Subcutaneous adipose tissue (tissue), 4 donors: ENCODE data around the gene CLCN6. TPM values are rescaled to one million over a fixed set of nuclear protein-coding genes. Genes with fewer than 3 reads are reported as not detected.

Experiments
- CTCF ChIP-seq: fragments of 450-650 bp; IDR thresholded peaks from one replicate; pipeline ENCODE4 v1.5.1; 2016; ENCODE audit warnings: low read depth, mild to moderate bottlenecking, control low read depth, antibody characterized with exemption, moderate library complexity
- total RNA-seq, 4 donors: library from RNA; depleted of rRNA; stranded (reverse); fragments of >200 nt; gene quantifications; one replicate each; pipeline ENCODE4 v1.1.0, GENCODE V29; 2016

Gene CLCN6
- total RNA-seq, 4 donors from 2014 or later: 14.4 to 21.2 (median 20.5) TPM

GRCh38 chr1:11790880-11791715 lies 14.9 kb upstream of the CLCN6 start:
- no peak for TF ChIP-seq CTCF

- TF ChIP-seq CTCF: no peak
These were observed 13.9 kb upstream of the CLCN6 start for GRCh38 chr1:11792106-11792505.

- TF ChIP-seq CTCF: no peak
These were observed 12.2 kb upstream of the CLCN6 start for GRCh38 chr1:11793819-11794218.

DNA sequence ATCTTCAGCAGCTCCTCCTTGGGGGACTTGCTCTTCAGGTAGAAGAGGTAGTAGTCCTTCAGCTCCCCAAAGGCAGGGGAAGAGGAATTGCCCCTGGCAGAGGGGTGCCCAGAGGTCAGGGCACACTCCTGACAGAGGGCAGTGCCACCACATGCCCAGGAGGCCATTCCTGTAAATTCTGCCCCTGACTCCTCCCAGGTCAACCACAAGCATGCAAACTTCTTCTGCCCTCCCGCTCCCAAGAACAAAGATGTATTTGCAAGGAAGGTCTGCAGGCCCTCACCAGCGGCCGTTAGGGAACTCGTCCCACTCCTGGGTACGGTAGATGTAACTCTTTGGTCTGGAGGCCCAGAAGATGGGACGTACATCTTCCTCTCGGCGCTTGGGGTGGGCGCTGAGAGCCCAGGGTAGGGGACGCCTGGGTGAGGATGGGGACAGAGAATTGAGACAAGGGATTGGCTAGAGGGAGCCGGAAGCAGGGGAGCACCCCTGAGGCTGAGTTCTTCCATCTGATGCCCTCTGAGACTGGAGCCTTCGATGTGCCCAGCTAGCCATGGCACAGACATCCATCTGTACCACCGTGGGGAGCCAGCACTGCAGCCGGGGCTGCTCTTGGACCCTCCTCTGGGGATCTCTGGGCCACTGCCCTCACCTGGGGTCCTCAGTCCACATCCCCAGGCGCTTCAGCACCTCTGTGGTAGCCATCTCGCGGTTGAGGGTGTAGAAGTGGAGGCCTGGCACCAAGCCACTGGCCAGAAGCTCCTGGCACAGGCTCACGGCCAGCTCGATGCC lies 11.3 kb upstream of the CLCN6 start:
- no peak for TF ChIP-seq CTCF

DNA sequence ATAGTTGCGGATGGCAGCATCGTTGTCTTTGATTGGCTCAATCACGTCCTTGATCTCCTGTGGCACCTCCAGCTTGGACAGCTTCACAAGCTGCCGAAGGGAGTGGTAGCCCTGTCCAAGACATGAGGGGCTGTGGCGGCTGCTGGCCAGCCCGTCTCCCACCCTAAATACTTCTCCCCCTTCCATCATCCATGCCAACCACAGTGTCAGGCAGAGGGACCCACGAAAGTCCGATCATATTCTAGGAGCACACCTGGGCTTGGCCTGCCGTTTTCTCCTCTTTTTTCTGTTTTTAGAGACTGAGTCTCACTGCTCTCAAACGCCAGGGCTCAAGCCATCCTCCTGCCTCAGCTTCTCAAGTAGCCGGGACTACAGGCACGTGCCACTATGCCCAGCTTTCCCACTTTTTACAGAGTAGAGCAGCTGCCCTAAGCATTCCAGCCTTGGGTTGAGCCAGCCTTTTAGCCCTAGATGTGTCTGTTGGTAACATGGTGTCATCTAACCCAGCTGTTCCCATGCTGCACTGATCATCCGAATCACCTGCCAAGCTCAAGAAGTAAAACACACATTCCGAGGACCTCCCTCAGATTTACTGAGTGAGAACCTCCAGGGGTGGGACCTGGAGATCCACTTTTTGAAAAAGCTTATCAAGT lies 10.6 kb upstream of the CLCN6 start:
- TF ChIP-seq CTCF: no peak

GRCh38 chr1:11796036-11796828 lies 9.8 kb upstream of the CLCN6 start:
- no peak for TF ChIP-seq CTCF
